ENCODE results near the gene CEACAM20.

DNA sequence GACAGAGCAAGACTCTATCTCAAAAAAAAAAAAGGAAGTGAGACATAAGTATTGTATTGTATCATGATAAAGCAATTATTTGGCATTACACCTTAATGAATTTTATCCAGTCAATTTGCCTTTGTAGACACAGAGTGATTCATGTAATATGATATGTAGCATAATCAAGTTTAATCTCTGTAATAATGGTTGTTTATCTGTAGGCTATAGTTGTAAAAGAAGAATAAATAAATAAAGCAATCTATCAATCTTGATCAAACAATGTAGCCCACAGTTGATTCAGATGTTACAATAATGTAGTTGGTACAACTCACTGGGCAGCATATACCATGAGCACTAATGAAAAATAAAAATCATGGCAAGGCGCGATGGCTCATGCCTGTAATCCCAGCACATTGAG, 28.5 kb upstream of the CEACAM20 start:
- TF ChIP-seq CTCF (IDR thresholded peaks at IDR 0.05) = no peak
- TF ChIP-seq POLR2A (IDR thresholded peaks at IDR 0.05) = no peak

Data from adrenal gland (tissue), 5 donors.